ENCODE data around the gene TMSB10. TPM values are rescaled to one million over a fixed set of nuclear protein-coding genes. Genes with fewer than 3 reads are reported as not detected.

The TMSB10 gene
- total and polyA plus RNA-seq, 2 experiments from 2014 or later: 834 to 2,942 TPM

GRCh38 chr2:84880645-84881521, 24.6 kb upstream of the TMSB10 start, which contains the start of gene TRABD2A:
Gene TRABD2A (minus strand): TSS chr2:84881084. CDS start chr2:84881039, 45 bp downstream.
- H3K27me3 Mint-ChIP-seq (ENCODE audit: insufficient read depth, low read depth, poor library complexity): peaks cover 64% of the 10 kb centered on the region
- H3K36me3 Mint-ChIP-seq (ENCODE audit: low read depth): no peaks in the 10 kb centered on the region

GRCh38 chr2:84881581-84882413, 23.7 kb upstream of the TMSB10 start:
- H3K27me3 Mint-ChIP-seq (ENCODE audit: insufficient read depth, low read depth, poor library complexity): peaks cover 64% of the 10 kb centered on the region
- ATAC-seq (peak; percentile 50), DNase-seq (ENCODE audit: low spot score) (peak; percentile 96)
- H3K27me3 ChIP-seq (ENCODE audit: insufficient read depth): peaks cover 74% of the 10 kb centered on the region
- no peak overlapping the region for H3K27ac ChIP-seq (ENCODE audit: low read depth)
- H3K9me3 Mint-ChIP-seq: no peaks in the 10 kb centered on the region
- H3K79me2 ChIP-seq (replicated peaks; ENCODE audit: insufficient read depth): no peaks in the 10 kb centered on the region; the same call in 1 of the 2 replicates
- peaks cover 5% of the 10 kb centered on the region; the same call in 1 of the 2 replicates for H4K20me1 ChIP-seq (replicated peaks; ENCODE audit: insufficient read depth)
- H2AFZ ChIP-seq: peak overlapping the region; percentile 82
- peaks cover 8% of the 10 kb centered on the region; the same call in 2 of the 3 replicates for H3K4me1 Mint-ChIP-seq
- peak; percentile 80 to 89 for TF ChIP-seq CTCF (conservative IDR thresholded peaks at IDR 0.05; ENCODE audit: low read depth in 2 of 2)
- TF ChIP-seq, protein P1, sequence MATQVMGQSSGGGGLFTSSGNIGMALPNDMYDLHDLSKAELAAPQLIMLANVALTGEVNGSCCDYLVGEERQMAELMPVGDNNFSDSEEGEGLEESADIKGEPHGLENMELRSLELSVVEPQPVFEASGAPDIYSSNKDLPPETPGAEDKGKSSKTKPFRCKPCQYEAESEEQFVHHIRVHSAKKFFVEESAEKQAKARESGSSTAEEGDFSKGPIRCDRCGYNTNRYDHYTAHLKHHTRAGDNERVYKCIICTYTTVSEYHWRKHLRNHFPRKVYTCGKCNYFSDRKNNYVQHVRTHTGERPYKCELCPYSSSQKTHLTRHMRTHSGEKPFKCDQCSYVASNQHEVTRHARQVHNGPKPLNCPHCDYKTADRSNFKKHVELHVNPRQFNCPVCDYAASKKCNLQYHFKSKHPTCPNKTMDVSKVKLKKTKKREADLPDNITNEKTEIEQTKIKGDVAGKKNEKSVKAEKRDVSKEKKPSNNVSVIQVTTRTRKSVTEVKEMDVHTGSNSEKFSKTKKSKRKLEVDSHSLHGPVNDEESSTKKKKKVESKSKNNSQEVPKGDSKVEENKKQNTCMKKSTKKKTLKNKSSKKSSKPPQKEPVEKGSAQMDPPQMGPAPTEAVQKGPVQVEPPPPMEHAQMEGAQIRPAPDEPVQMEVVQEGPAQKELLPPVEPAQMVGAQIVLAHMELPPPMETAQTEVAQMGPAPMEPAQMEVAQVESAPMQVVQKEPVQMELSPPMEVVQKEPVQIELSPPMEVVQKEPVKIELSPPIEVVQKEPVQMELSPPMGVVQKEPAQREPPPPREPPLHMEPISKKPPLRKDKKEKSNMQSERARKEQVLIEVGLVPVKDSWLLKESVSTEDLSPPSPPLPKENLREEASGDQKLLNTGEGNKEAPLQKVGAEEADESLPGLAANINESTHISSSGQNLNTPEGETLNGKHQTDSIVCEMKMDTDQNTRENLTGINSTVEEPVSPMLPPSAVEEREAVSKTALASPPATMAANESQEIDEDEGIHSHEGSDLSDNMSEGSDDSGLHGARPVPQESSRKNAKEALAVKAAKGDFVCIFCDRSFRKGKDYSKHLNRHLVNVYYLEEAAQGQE (IDR thresholded peaks at IDR 0.05; ENCODE audit: unreplicated experiment): no peak
- peak; percentile 31 for TF ChIP-seq EZH2 (IDR thresholded peaks at IDR 0.05; ENCODE audit: low read depth, unreplicated experiment)
- TF ChIP-seq, protein P2, sequence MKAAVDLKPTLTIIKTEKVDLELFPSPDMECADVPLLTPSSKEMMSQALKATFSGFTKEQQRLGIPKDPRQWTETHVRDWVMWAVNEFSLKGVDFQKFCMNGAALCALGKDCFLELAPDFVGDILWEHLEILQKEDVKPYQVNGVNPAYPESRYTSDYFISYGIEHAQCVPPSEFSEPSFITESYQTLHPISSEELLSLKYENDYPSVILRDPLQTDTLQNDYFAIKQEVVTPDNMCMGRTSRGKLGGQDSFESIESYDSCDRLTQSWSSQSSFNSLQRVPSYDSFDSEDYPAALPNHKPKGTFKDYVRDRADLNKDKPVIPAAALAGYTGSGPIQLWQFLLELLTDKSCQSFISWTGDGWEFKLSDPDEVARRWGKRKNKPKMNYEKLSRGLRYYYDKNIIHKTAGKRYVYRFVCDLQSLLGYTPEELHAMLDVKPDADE (IDR thresholded peaks at IDR 0.05): no peak
- no peak for TF ChIP-seq NANOG (IDR thresholded peaks at IDR 0.05; ENCODE audit: borderline replicate concordance)
- no peak for TF ChIP-seq STAT1 (IDR thresholded peaks at IDR 0.05; ENCODE audit: unreplicated experiment)
- 0 out of 2 replicates have a peak, but pooled peaks cover 8% of the 10 kb centered on the region for H3F3A ChIP-seq (replicated peaks; ENCODE audit: low read depth)
- H3K4me1 ChIP-seq (ENCODE audit: insufficient read depth): no peaks in the 10 kb centered on the region; the same call in 1 of the 2 replicates
- no peak overlapping the region for H3K27ac Mint-ChIP-seq
- H3K36me3 ChIP-seq (ENCODE audit: insufficient read depth): no peaks in the 10 kb centered on the region
- H3K4me3 Mint-ChIP-seq: peak overlapping the region; percentile 84
- no peaks in the 10 kb centered on the region for H3K9me2 ChIP-seq (ENCODE audit: insufficient read depth)
- peak overlapping the region; percentile 87 for H3K4me2 ChIP-seq
- no peaks in the 10 kb centered on the region for H3K36me3 Mint-ChIP-seq (ENCODE audit: low read depth)
- peak overlapping the region; percentile 93 for H3K4me3 ChIP-seq

More at GRCh38 chr2:84880645-84881521, 24.6 kb upstream of the TMSB10 start, which contains the start of gene TRABD2A:
- no peaks in the 10 kb centered on the region for H3K9me2 ChIP-seq (ENCODE audit: insufficient read depth)
- H3K27me3 ChIP-seq (ENCODE audit: insufficient read depth): peaks cover 82% of the 10 kb centered on the region
- no peak within 1 kb of the TSS for H3K27ac Mint-ChIP-seq
- H3K79me2 ChIP-seq (replicated peaks; ENCODE audit: insufficient read depth): no peaks in the 10 kb centered on the region; the same call in 1 of the 2 replicates
- TF ChIP-seq CTCF (conservative IDR thresholded peaks at IDR 0.05; ENCODE audit: low read depth in 2 of 2) (no peak), EZH2 (IDR thresholded peaks at IDR 0.05; ENCODE audit: low read depth, unreplicated experiment) (peak; percentile 93), POLR2AphosphoS5 (IDR thresholded peaks at IDR 0.05; ENCODE audit: low read depth) (no peak), CREB1 (CRISPR knock-in tag; IDR thresholded peaks at IDR 0.05; ENCODE audit: low read depth) (0 out of 2 replicates have a peak, but pooled peaks have one; percentile 10), JUNB (IDR thresholded peaks at IDR 0.05; ENCODE audit: unreplicated experiment) (no peak)
- no peaks in the 10 kb centered on the region for H3K36me3 ChIP-seq (ENCODE audit: insufficient read depth)
- peak within 1 kb of the TSS; percentile 87 for H3K4me2 ChIP-seq
- H3K9me3 Mint-ChIP-seq: no peaks in the 10 kb centered on the region
- H3K4me1 ChIP-seq (ENCODE audit: insufficient read depth): no peaks in the 10 kb centered on the region; the same call in 1 of the 2 replicates
- H2AFZ ChIP-seq: peak within 1 kb of the TSS; percentile 99
- 0 out of 2 replicates have a peak, but pooled peaks cover 8% of the 10 kb centered on the region for H3F3A ChIP-seq (replicated peaks; ENCODE audit: low read depth)
- peak within 1 kb of the TSS; percentile 85 for H3K4me3 Mint-ChIP-seq
- H3K4me3 ChIP-seq: peak within 1 kb of the TSS; percentile 93
- no peak within 1 kb of the TSS for H3K27ac ChIP-seq (ENCODE audit: low read depth)
- ATAC-seq (peak; percentile 70), DNase-seq (ENCODE audit: low spot score) (peak; percentile 81)
- H3K4me1 Mint-ChIP-seq: peaks cover 8% of the 10 kb centered on the region; the same call in 2 of the 3 replicates
- H4K20me1 ChIP-seq (replicated peaks; ENCODE audit: insufficient read depth): peaks cover 5% of the 10 kb centered on the region; the same call in 1 of the 2 replicates

Data from GM23338 (cell line).